Measurements from ENCODE around the gene CAGE1. TPM values are rescaled to one million over a fixed set of nuclear protein-coding genes. Genes with fewer than 3 reads are reported as not detected.

CAGE1 gene
- total and polyA plus RNA-seq, 8 donors, result 0.09 TPM; not detected in 7

GRCh38 chr6:7335519-7335918, 54.0 kb downstream of the CAGE1 start:
- intact Hi-C loops (cut with DNase I), result no loop called here
- H3K9me3 ChIP-seq, result no peaks in the 10 kb centered on the region
- TF ChIP-seq CTCF (IDR thresholded peaks at IDR 0.05), result no peak
- no peak for DNase-seq
- ATAC-seq, result no peak
- no peaks in the 10 kb centered on the region for H3K27me3 ChIP-seq
- FAIRE-seq, result no peak
- no peak overlapping the region for H3K27ac ChIP-seq
- H3K4me3 ChIP-seq, result no peak overlapping the region
- 74 to 80% methylated on average over 3 of the region's 3 CpGs for WGBS, 2 donors
- no peaks in the 10 kb centered on the region for H3K4me1 ChIP-seq
- no peaks in the 10 kb centered on the region for H3K36me3 ChIP-seq

- ATAC-seq (no peak), FAIRE-seq (no peak), DNase-seq (no peak)
- H3K4me3 ChIP-seq, result no peak overlapping the region
- no peaks in the 10 kb centered on the region for H3K4me1 ChIP-seq
- no peaks in the 10 kb centered on the region for H3K9me3 ChIP-seq
- H3K27ac ChIP-seq, result no peak overlapping the region
- intact Hi-C loops (cut with DNase I), result no loop called here
- TF ChIP-seq CTCF (IDR thresholded peaks at IDR 0.05), result no peak
- no peaks in the 10 kb centered on the region for H3K27me3 ChIP-seq
- 84 to 94% methylated on average over 3 of the region's 3 CpGs for WGBS, 2 donors
- no peaks in the 10 kb centered on the region for H3K36me3 ChIP-seq
Measured at GRCh38 chr6:7334685-7335084, 54.9 kb downstream of the CAGE1 start.

GRCh38 chr6:7332090-7332745, 57.3 kb downstream of the CAGE1 start:
- Histone ChIP-seq H3K27ac (no peak overlapping the region), H3K9me3 (no peaks in the 10 kb centered on the region), H3K4me3 (no peak overlapping the region), H3K27me3 (no peaks in the 10 kb centered on the region), H3K36me3 (no peaks in the 10 kb centered on the region), H3K4me1 (no peaks in the 10 kb centered on the region)
- FAIRE-seq (no peak), DNase-seq (no peak), ATAC-seq (peak in 2 of 4 donors; percentile 36 to 59)
- TF ChIP-seq CTCF (IDR thresholded peaks at IDR 0.05), result no peak
- WGBS, 2 donors, result 84 to 85% methylated on average over 8 of the region's 8 CpGs
- intact Hi-C loops (cut with DNase I), result no loop called here

GRCh38 chr6:7331452-7331851, 58.1 kb downstream of the CAGE1 start:
- WGBS, 2 donors, result 85 to 89% methylated on average over 7 of the region's 7 CpGs
- H3K27me3 ChIP-seq, result no peaks in the 10 kb centered on the region
- ATAC-seq (no peak), DNase-seq (no peak), FAIRE-seq (no peak)
- no peak for TF ChIP-seq CTCF (IDR thresholded peaks at IDR 0.05)
- no peaks in the 10 kb centered on the region for H3K9me3 ChIP-seq
- no peaks in the 10 kb centered on the region for H3K4me1 ChIP-seq
- intact Hi-C loops (cut with DNase I), result no loop called here
- no peak overlapping the region for H3K4me3 ChIP-seq
- no peak overlapping the region for H3K27ac ChIP-seq
- H3K36me3 ChIP-seq, result no peaks in the 10 kb centered on the region

GRCh38 chr6:7328243-7328642, 61.3 kb downstream of the CAGE1 start:
- DNase-seq, result no peak

More at GRCh38 chr6:7328243-7328642, 61.3 kb downstream of the CAGE1 start:
- TF ChIP-seq CTCF (IDR thresholded peaks at IDR 0.05), result no peak
- Histone ChIP-seq H3K27ac (no peak overlapping the region), H3K36me3 (no peaks in the 10 kb centered on the region), H3K4me3 (no peak overlapping the region), H3K9me3 (no peaks in the 10 kb centered on the region), H3K27me3 (no peaks in the 10 kb centered on the region), H3K4me1 (no peaks in the 10 kb centered on the region)
- intact Hi-C loops (cut with DNase I), result no loop called here
- 51 to 72% methylated on average over 2 of the region's 2 CpGs for WGBS, 2 donors
- no peak for ATAC-seq
- no peak for FAIRE-seq

All from pancreas (tissue), 10 donors.